ENCODE measurements around the gene ERVFRD-1.

Gene ERVFRD-1

DNA sequence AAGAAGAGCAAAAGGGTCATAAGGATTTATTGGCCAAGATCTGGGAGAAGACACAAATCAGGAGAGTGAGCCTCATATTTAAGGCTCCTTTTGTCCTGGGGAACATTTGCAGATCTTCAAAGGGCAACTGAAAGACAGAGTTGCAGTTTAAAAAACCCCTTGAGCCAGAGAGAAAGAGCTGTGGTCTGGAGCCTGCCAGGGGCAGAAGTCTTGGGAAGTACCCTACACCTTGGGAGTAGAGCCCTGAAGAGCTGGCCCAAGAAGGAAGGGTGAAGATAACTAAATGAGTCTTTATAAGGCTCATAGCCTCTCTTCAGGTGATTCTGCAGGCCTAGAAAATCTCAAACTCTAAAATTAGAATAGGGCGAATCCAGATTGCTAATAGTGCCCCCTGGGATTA, 40.0 kb upstream of the ERVFRD-1 start:
- TF ChIP-seq CTCF (IDR thresholded peaks at IDR 0.05; ENCODE audit: insufficient read depth, low read length, missing control alignments) = no peak
- CTCF ChIA-PET = interaction anchor here (0.7 to 3.5 kb wide), 5 partner anchors 21 to 424 kb away, joined by 3 to 11 read pairs (median 3); no protein-coding TSS in a partner anchor
- no peak for DNase-seq (ENCODE audit: low read depth, low spot score)
- no peak overlapping the region for H3K4me3 ChIP-seq (ENCODE audit: low read depth, low read length)
- POLR2A ChIA-PET = no interaction called here

GRCh38 chr6:11149551-11149950, 38.0 kb upstream of the ERVFRD-1 start:
- ChIA-PET POLR2A (no interaction called here), CTCF (interaction anchor here (0.9 to 1.8 kb wide), 3 partner anchors 23 to 426 kb away, joined by 3 to 6 read pairs (median 3); no protein-coding TSS in a partner anchor)
- TF ChIP-seq CTCF (IDR thresholded peaks at IDR 0.05; ENCODE audit: insufficient read depth, low read length, missing control alignments) = no peak
- DNase-seq (ENCODE audit: low read depth, low spot score) = no peak
- no peak overlapping the region for H3K4me3 ChIP-seq (ENCODE audit: low read depth, low read length)

DNA sequence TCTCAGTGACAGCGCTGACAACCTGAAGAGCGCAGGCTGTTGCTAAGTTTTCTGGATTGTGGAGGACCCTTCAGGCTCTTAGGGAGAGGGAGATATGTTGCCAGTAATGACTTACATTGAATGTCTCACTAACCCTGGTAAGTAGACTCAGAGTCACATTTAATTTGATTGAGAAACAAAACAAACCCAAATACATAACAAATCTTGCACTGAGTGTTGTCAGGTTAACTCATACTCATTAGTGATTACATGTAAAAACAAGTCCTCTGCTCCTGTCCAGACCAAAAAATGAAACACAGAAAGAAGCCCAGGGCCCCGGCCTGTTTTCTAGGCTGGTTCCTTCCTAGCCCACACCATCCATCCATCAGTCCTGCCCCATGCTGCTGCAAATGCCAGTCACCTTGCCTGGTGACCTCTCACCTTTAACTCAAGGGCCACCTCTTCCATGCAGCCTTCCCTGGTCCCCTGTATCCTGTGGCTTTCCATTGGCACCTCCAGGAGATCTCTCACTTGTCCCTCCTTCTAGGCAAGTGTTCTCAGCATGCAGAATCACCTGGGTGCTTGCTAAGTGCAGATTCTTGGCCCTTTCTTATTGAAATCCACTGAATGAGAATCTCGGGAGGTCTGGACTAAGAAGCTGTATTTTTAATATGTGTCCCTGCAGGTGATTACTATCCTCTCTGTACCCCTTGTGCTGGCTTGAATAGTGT, 34.7 kb upstream of the ERVFRD-1 start:
- no peak for TF ChIP-seq CTCF (IDR thresholded peaks at IDR 0.05; ENCODE audit: insufficient read depth, low read length, missing control alignments)
- H3K4me3 ChIP-seq (ENCODE audit: low read depth, low read length) = no peak overlapping the region
- ChIA-PET POLR2A (no interaction called here), CTCF (interaction anchor here (1.5 to 6.2 kb wide), 4 partner anchors 77 to 429 kb away, joined by 4 to 167 read pairs (median 12); partner anchors contain the start of gene NEDD9)
- DNase-seq (ENCODE audit: low read depth, low spot score) = no peak

- no peak overlapping the region for H3K4me3 ChIP-seq (ENCODE audit: low read depth, low read length)
- DNase-seq (ENCODE audit: low read depth, low spot score) = no peak
- TF ChIP-seq CTCF (IDR thresholded peaks at IDR 0.05; ENCODE audit: insufficient read depth, low read length, missing control alignments) = peak; percentile 86
- POLR2A ChIA-PET = no interaction called here
- CTCF ChIA-PET = interaction anchor here (0.7 to 6.2 kb wide), 36 partner anchors 10 to 431 kb away, joined by 3 to 167 read pairs (median 4); partner anchors contain the start of gene NEDD9
These were observed 32.9 kb upstream of the ERVFRD-1 start for GRCh38 chr6:11144393-11144851.

GRCh38 chr6:11143394-11144371, 32.2 kb upstream of the ERVFRD-1 start:
- no peak for DNase-seq (ENCODE audit: low read depth, low spot score)
- POLR2A ChIA-PET = no interaction called here

More at GRCh38 chr6:11143394-11144371, 32.2 kb upstream of the ERVFRD-1 start:
- no peak overlapping the region for H3K4me3 ChIP-seq (ENCODE audit: low read depth, low read length)
- no peak for TF ChIP-seq CTCF (IDR thresholded peaks at IDR 0.05; ENCODE audit: insufficient read depth, low read length, missing control alignments)
- CTCF ChIA-PET = interaction anchor here (0.7 to 6.2 kb wide), 36 partner anchors 9 to 432 kb away, joined by 3 to 167 read pairs (median 4); partner anchors contain the start of gene NEDD9

Measured in AG04449 (cell line).